ENCODE data around the gene ZNF35.
"Not testable (repeated sequence)": the region's sequence is repeated elsewhere in the genome, so short reads cannot be mapped to it uniquely, and the experiment has no call there.

Gene ZNF35

GRCh38 chr3:44669760-44670159, 21.2 kb downstream of the ZNF35 start:
- Mint-ChIP-seq H3K4me3 (no peak overlapping the region), H3K9me3 (peaks cover 30 to 69% of the 10 kb centered on the region in 2 donors), H3K4me1 (no peaks in the 10 kb centered on the region), H3K27me3 (no peaks in the 10 kb centered on the region), H3K27ac (no peak overlapping the region)
- ATAC-seq (no peak), DNase-seq (no peak)

DNA sequence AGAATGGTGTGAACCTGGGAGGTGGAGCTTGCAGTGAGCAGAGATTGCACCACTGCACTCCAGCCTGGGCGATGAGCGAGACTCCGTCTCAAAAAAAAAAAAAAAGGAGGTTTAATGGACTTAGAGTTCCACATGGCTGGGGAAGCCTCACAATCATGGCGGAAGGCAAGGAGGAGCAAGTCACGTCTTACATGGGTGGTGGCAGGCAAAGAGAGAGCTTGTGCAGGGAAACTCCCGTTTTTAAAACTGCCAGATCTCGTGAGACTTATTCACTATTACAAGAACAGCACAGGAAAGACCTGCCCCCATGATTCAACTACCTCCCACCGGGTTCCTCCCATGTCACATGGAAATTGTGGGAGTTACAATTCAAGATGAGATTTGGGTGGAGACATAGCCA, 24.9 kb downstream of the ZNF35 start:
- not testable (repeated sequence) for DNase-seq, ATAC-seq, H3K4me3 Mint-ChIP-seq, H3K27ac Mint-ChIP-seq, H3K27me3 Mint-ChIP-seq, H3K4me1 Mint-ChIP-seq
- H3K9me3 Mint-ChIP-seq: peaks cover 32 to 74% of the 10 kb centered on the region in 2 donors

- H3K27me3 Mint-ChIP-seq: no peaks in the 10 kb centered on the region
- no peak overlapping the region for H3K4me3 Mint-ChIP-seq
- no peaks in the 10 kb centered on the region for H3K4me1 Mint-ChIP-seq
- DNase-seq: no peak
- no peak overlapping the region for H3K27ac Mint-ChIP-seq
- no peak for ATAC-seq
- H3K9me3 Mint-ChIP-seq: peaks cover 37 to 76% of the 10 kb centered on the region in 2 donors
Observed at GRCh38 chr3:44674211-44674610, 25.7 kb downstream of the ZNF35 start.

- no peak overlapping the region for H3K27ac Mint-ChIP-seq
- no peaks in the 10 kb centered on the region for H3K4me1 Mint-ChIP-seq
- no peaks in the 10 kb centered on the region for H3K27me3 Mint-ChIP-seq
- peaks cover 44 to 79% of the 10 kb centered on the region in 2 donors for H3K9me3 Mint-ChIP-seq
- DNase-seq: no peak
- no peak for ATAC-seq
- no peak overlapping the region for H3K4me3 Mint-ChIP-seq
Observed at GRCh38 chr3:44678480-44679116, 30.1 kb downstream of the ZNF35 start.

GRCh38 chr3:44680921-44681455, 32.5 kb downstream of the ZNF35 start:
- Mint-ChIP-seq H3K27me3 (no peaks in the 10 kb centered on the region), H3K4me1 (peaks cover 14% of the 10 kb centered on the region), H3K27ac (no peak overlapping the region), H3K9me3 (peaks cover 50 to 80% of the 10 kb centered on the region in 2 donors), H3K4me3 (no peak overlapping the region)
- no peak for DNase-seq
- no peak for ATAC-seq

DNA sequence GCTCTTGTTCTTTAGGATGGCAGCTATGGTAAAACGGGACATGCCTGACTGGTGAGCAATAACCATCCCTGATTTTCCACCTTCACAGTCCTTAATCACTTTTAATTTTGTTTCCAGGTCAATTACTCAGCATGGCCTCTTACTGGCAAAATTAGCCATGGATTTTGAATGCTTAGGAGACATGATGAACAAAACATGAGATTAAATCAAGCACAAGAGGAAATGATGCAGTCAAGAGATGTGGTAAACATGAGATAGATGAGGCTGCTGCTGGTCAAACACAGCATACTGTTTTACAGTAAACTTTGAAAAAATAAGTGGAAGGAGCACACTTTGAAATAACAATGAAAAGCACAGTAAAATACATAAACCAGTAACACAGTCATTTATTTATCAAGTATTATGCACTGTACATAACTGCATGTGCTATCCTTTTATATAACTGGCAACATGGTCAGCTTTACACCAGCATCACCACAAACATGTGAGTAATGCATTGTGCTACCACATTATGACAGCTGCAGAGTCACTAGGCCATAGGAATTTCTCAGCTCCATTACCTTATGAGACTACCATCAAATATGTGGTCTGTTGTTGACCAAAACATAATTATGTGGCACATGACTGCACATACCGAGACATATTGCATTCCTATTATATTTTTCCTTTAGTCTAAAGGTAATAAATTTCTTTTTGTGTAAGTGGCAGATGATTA, 33.8 kb downstream of the ZNF35 start:
- Mint-ChIP-seq H3K27ac (no peak overlapping the region), H3K27me3 (no peaks in the 10 kb centered on the region), H3K9me3 (peaks cover 49 to 80% of the 10 kb centered on the region in 2 donors), H3K4me3 (no peak overlapping the region), H3K4me1 (peaks cover 17% of the 10 kb centered on the region)
- no peak for ATAC-seq
- no peak for DNase-seq

- DNase-seq: peak; percentile 68 to 78
- peaks cover 46 to 73% of the 10 kb centered on the region in 2 donors for H3K9me3 Mint-ChIP-seq
- H3K27me3 Mint-ChIP-seq: peaks cover 19% of the 10 kb centered on the region
- H3K27ac Mint-ChIP-seq: peak overlapping the region; percentile 80 to 95
- H3K4me1 Mint-ChIP-seq: peaks cover 17% of the 10 kb centered on the region
- peak; percentile 98 for ATAC-seq
- H3K4me3 Mint-ChIP-seq: peak overlapping the region; percentile 82 to 93
Observed at GRCh38 chr3:44685128-44685800, 36.7 kb downstream of the ZNF35 start.

DNA sequence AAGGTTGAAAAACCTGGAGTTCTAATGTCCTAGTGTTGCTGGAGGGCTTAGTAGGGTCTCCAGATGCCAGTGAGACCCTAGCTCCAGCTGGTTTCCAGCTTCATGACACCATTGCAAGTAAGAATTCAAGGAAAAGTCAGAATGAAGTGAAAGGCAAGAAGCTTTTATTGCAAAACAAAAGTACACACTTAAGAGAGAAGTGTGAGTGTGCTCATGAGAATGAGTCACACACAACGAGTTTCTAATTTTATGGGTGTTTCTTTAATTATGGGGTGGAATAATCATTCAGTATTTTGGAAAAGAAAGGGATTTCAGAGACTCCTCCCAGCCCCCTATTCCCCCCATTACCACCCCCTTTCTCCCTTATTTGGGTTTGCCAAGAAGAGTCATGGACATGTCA, 39.4 kb downstream of the ZNF35 start:
- Mint-ChIP-seq H3K4me3 (no peak overlapping the region), H3K27me3 (peaks cover 40% of the 10 kb centered on the region), H3K27ac (no peak overlapping the region), H3K4me1 (peaks cover 17% of the 10 kb centered on the region), H3K9me3 (peaks cover 48 to 61% of the 10 kb centered on the region in 2 donors)
- ATAC-seq (no peak), DNase-seq (no peak)

Measured in stimulated activated naive CD8-positive, alpha-beta T cell treated with anti-CD3 and anti-CD28 coated beads, Interleukin-15, amount 100 ng/mL, for 72 hours (primary cell).